GM23248 (cell line): ENCODE measurements around the gene CPNE9. TPM values are rescaled to one million over a fixed set of nuclear protein-coding genes. Genes with fewer than 3 reads are reported as not detected.

Source experiments
- DNase-seq: peaks from one replicate; pipeline ENCODE4 v3.0.0-alpha.2; 2015
- H2AFZ ChIP-seq: fragments of 200-600 bp; sonication (generic); 2 replicates; pipeline ENCODE4 v1.6.1; 2016; ENCODE audit warnings: antibody characterized with exemption
- H3F3A ChIP-seq: fragments of 200-600 bp; sonication (generic); 2 replicates; pipeline ENCODE4 v1.6.1; 2016; ENCODE audit warnings: mild to moderate bottlenecking, antibody characterized with exemption, mixed run types; ENCODE audit not compliant: insufficient read depth
- H3K27ac ChIP-seq: fragments of 200-600 bp; sonication (generic); 2 replicates; pipeline ENCODE4 v1.5.1; 2016; ENCODE audit warnings: mild to moderate bottlenecking
- H3K27me3 ChIP-seq: fragments of 200-600 bp; sonication (generic); replicated peaks from 2 replicates; pipeline ENCODE4 v1.6.1; 2016; ENCODE audit warnings: mild to moderate bottlenecking; ENCODE audit not compliant: insufficient read depth
- H3K36me3 ChIP-seq: fragments of 200-600 bp; sonication (generic); 2 replicates; pipeline ENCODE4 v1.6.1; 2016; ENCODE audit warnings: low read depth, mild to moderate bottlenecking
- H3K4me1 ChIP-seq: fragments of 200-600 bp; sonication (generic); 2 replicates; pipeline ENCODE4 v1.6.1; 2016; ENCODE audit warnings: mild to moderate bottlenecking; ENCODE audit not compliant: insufficient read depth
- H3K4me2 ChIP-seq: fragments of 200-600 bp; sonication (generic); one replicate; pipeline ENCODE4 v1.6.1; 2016; ENCODE audit warnings: mild to moderate bottlenecking; ENCODE audit not compliant: unreplicated experiment
- H3K4me3 ChIP-seq: fragments of 200-600 bp; sonication (generic); 2 replicates; pipeline ENCODE4 v1.5.1; 2016; ENCODE audit warnings: mild to moderate bottlenecking
- H3K79me2 ChIP-seq: fragments of 200-600 bp; sonication (generic); 2 replicates; pipeline ENCODE4 v1.6.1; 2016; ENCODE audit warnings: mild to moderate bottlenecking; ENCODE audit not compliant: insufficient read depth
- H3K9ac ChIP-seq: fragments of 200-600 bp; sonication (generic); 2 replicates; pipeline ENCODE4 v1.6.1; 2016; ENCODE audit warnings: mild to moderate bottlenecking
- H3K9me2 ChIP-seq: fragments of 200-600 bp; sonication (generic); 2 replicates; pipeline ENCODE4 v1.6.1; 2016; ENCODE audit warnings: mixed run types, mild to moderate bottlenecking, moderate library complexity; ENCODE audit not compliant: insufficient read depth
- H3K9me3 ChIP-seq: fragments of 200-600 bp; sonication (generic); one replicate; pipeline ENCODE4 v1.6.1; 2017; ENCODE audit warnings: low read depth
- H4K20me1 ChIP-seq: fragments of 200-600 bp; sonication (generic); 2 replicates; pipeline ENCODE4 v1.6.0; 2016; ENCODE audit not compliant: insufficient read depth
- EZH2 ChIP-seq: fragments of 200-600 bp; sonication (generic); IDR thresholded peaks from 2 replicates; pipeline ENCODE4 v1.6.1; 2018; ENCODE audit warnings: antibody characterized with exemption, mild to moderate bottlenecking; ENCODE audit not compliant: insufficient read depth, poor library complexity, severe bottlenecking
- EZH2phosphoT487 ChIP-seq: fragments of 200-600 bp; sonication (generic); IDR thresholded peaks from 2 replicates; pipeline ENCODE4 v1.6.1; 2018; ENCODE audit warnings: antibody characterized with exemption, moderate library complexity, mild to moderate bottlenecking, low read depth; ENCODE audit not compliant: insufficient read depth
- WGBS, 2 experiments: methylation state at CpG; one replicate each; pipeline ENCODE4 v1.1.6; 2015 to 2017; ENCODE audit warnings: low lambda C conversion rate in 2 of 2, low coverage in 1 of 2; ENCODE audit errors: missing lambda C conversion rate in 2 of 2; 5-methylcytosine and 5-hydroxymethylcytosine counted together
- in situ Hi-C: fragments of 300-500 bp; cut with MboI; formaldehyde crosslinking; loops from 2 replicates; pipeline ENCODE4 v1.15.0; 2020
- polyA plus RNA-seq: library from polyadenylated mRNA; unstranded; fragments of >200 nt; fragmentation: Nextera tagmentation; extraction: Ambion mirVana; gene quantifications from 2 replicates; pipeline ENCODE4 v1.2.1, GENCODE V29; 2016
- total RNA-seq: library from RNA; depleted of rRNA; stranded (reverse); fragments of >200 nt; shearing (Covaris generic); gene quantifications from 2 replicates; pipeline ENCODE4 v1.2.3, GENCODE V29; 2014

Gene CPNE9
- total and polyA plus RNA-seq, 2 experiments from 2014 or later = not detected

GRCh38 chr3:9725775-9726515 is 22.3 kb downstream of the CPNE9 start:
- Histone ChIP-seq H3K27ac (no peak overlapping the region), H3F3A (peaks cover 14% of the 10 kb centered on the region), H3K79me2 (no peaks in the 10 kb centered on the region), H3K4me3 (no peak overlapping the region), H3K36me3 (no peaks in the 10 kb centered on the region), H3K9me2 (no peaks in the 10 kb centered on the region), H3K4me1 (peaks cover 7% of the 10 kb centered on the region), H3K4me2 (no peak overlapping the region), H3K9me3 (no peaks in the 10 kb centered on the region), H3K27me3 (no peaks in the 10 kb centered on the region), H4K20me1 (no peaks in the 10 kb centered on the region), H2AFZ (no peak overlapping the region), H3K9ac (no peak overlapping the region)
- in situ Hi-C loops = no loop called here
- TF ChIP-seq EZH2phosphoT487 (no peak), EZH2 (no peak)
- WGBS, 2 experiments = 62 to 77% methylated on average over 4 of the region's 4 CpGs
- DNase-seq = no peak

- Histone ChIP-seq H3K4me2 (no peak overlapping the region), H3K4me3 (no peak overlapping the region), H3K9me2 (no peaks in the 10 kb centered on the region), H3K4me1 (peaks cover 5% of the 10 kb centered on the region), H3K79me2 (peaks cover 5% of the 10 kb centered on the region), H3K9me3 (no peaks in the 10 kb centered on the region), H4K20me1 (no peaks in the 10 kb centered on the region), H3F3A (peaks cover 9% of the 10 kb centered on the region; the same call in 1 of the 2 replicates), H2AFZ (no peak overlapping the region), H3K27ac (no peak overlapping the region), H3K9ac (no peak overlapping the region), H3K27me3 (no peaks in the 10 kb centered on the region), H3K36me3 (no peaks in the 10 kb centered on the region)
- in situ Hi-C loops = no loop called here
- 15 to 17% methylated on average over 9 to 11 of the region's 11 CpGs for WGBS, 2 experiments
- no peak for TF ChIP-seq EZH2phosphoT487
- TF ChIP-seq EZH2 = no peak
- DNase-seq = peak; percentile 30
Observed at GRCh38 chr3:9727041-9727595, 23.5 kb downstream of the CPNE9 start.

- in situ Hi-C loops = no loop called here
Observed at GRCh38 chr3:9727743-9728142, 24.1 kb downstream of the CPNE9 start.

GRCh38 chr3:9729419-9729818 is 25.8 kb downstream of the CPNE9 start:
- H3K9me2 ChIP-seq = no peaks in the 10 kb centered on the region
- H3K9ac ChIP-seq = no peak overlapping the region
- in situ Hi-C loops = no loop called here
- H3K36me3 ChIP-seq = 0 out of 2 replicates have a peak, but pooled peaks cover 3% of the 10 kb centered on the region
- no peak for DNase-seq
- H3F3A ChIP-seq = peaks cover 9% of the 10 kb centered on the region; the same call in 1 of the 2 replicates
- TF ChIP-seq EZH2 (no peak), EZH2phosphoT487 (no peak)
- H3K4me2 ChIP-seq = no peak overlapping the region
- H3K4me1 ChIP-seq = peaks cover 17% of the 10 kb centered on the region
- no peaks in the 10 kb centered on the region; the same call in 1 of the 2 replicates for H4K20me1 ChIP-seq
- no peak overlapping the region for H3K27ac ChIP-seq
- H2AFZ ChIP-seq = no peak overlapping the region
- H3K4me3 ChIP-seq = no peak overlapping the region
- no peaks in the 10 kb centered on the region for H3K9me3 ChIP-seq
- H3K27me3 ChIP-seq = no peaks in the 10 kb centered on the region
- WGBS, 2 experiments = 88 to 91% methylated on average over 9 to 10 of the region's 10 CpGs
- peaks cover 28% of the 10 kb centered on the region for H3K79me2 ChIP-seq

More at GRCh38 chr3:9727743-9728142, 24.1 kb downstream of the CPNE9 start:
- WGBS, 2 experiments = 87 to 94% methylated on average over 2 of the region's 2 CpGs
- Histone ChIP-seq H3K4me3 (no peak overlapping the region), H3K4me1 (peaks cover 5% of the 10 kb centered on the region), H3F3A (peaks cover 9% of the 10 kb centered on the region; the same call in 1 of the 2 replicates), H4K20me1 (no peaks in the 10 kb centered on the region), H3K79me2 (peaks cover 11% of the 10 kb centered on the region), H3K9me2 (no peaks in the 10 kb centered on the region), H3K27me3 (no peaks in the 10 kb centered on the region), H3K9ac (no peak overlapping the region), H3K9me3 (no peaks in the 10 kb centered on the region), H3K4me2 (no peak overlapping the region), H2AFZ (no peak overlapping the region), H3K36me3 (no peaks in the 10 kb centered on the region), H3K27ac (no peak overlapping the region)
- DNase-seq = no peak
- no peak for TF ChIP-seq EZH2phosphoT487
